Measurements from ENCODE around the gene CCSAP.
A peak's percentile ranks its signal among the peaks of the same experiment; 100 is the strongest.

CCSAP gene

DNA sequence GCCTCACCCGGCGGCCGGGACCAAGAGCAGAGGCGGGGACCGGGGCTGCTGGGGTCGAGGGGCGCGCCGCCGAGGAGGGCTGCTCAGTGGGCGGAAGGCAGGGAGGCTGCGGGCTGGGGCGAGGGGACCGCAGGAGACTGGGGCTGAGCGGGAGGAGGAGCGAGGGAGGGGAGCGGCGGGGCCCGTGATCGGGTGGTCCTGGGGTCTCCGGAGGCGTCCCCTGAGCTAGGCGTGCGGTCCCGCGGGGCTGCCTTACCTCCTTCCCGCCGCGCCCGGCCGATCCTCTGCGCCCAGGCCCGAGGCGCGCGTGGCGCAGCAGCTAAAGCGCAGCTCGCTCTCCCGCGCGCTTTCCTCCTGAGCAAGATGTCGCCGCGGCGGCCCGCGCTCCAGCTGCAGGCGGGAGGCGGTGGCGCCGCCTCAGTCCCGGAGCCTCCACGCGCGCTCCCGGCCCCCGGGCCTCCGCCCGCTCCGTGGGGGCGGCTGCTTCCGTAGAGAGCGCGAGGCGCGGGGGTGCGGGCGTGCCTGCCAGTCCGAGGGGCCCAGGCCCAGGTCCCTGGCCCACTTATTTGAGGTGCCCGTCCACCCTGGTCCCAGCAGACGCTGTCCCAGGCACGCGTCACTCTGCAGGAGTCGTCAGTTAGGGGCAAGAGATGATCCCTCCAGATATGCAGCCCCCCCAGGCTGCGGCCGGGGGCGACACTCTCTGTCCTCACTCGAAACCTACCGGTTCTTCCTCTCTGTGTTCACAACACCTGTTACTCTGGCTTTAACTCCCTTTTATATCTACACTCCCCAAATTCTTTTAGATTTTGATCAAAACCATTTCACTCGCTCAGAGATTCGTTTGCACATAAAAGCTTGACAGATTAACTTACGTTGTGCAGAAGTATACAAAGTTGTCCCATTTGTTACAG lies at the start of gene CCSAP (continued):
- TF ChIP-seq, protein P1, sequence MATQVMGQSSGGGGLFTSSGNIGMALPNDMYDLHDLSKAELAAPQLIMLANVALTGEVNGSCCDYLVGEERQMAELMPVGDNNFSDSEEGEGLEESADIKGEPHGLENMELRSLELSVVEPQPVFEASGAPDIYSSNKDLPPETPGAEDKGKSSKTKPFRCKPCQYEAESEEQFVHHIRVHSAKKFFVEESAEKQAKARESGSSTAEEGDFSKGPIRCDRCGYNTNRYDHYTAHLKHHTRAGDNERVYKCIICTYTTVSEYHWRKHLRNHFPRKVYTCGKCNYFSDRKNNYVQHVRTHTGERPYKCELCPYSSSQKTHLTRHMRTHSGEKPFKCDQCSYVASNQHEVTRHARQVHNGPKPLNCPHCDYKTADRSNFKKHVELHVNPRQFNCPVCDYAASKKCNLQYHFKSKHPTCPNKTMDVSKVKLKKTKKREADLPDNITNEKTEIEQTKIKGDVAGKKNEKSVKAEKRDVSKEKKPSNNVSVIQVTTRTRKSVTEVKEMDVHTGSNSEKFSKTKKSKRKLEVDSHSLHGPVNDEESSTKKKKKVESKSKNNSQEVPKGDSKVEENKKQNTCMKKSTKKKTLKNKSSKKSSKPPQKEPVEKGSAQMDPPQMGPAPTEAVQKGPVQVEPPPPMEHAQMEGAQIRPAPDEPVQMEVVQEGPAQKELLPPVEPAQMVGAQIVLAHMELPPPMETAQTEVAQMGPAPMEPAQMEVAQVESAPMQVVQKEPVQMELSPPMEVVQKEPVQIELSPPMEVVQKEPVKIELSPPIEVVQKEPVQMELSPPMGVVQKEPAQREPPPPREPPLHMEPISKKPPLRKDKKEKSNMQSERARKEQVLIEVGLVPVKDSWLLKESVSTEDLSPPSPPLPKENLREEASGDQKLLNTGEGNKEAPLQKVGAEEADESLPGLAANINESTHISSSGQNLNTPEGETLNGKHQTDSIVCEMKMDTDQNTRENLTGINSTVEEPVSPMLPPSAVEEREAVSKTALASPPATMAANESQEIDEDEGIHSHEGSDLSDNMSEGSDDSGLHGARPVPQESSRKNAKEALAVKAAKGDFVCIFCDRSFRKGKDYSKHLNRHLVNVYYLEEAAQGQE (tag by site-specific recombination; IDR thresholded peaks at IDR 0.05), result peak; percentile 28; the same call in 1 of the 2 replicates
- TF ChIP-seq ZSCAN4 (tag by site-specific recombination; IDR thresholded peaks at IDR 0.05) (peak; percentile 27; the same call in 1 of the 2 replicates), ZNF16 (tag by site-specific recombination; IDR thresholded peaks at IDR 0.05; ENCODE audit: low read depth) (no peak), SP2 (tag by site-specific recombination; IDR thresholded peaks at IDR 0.05) (peak; percentile 71), ZNF555 (tag by site-specific recombination; conservative IDR thresholded peaks at IDR 0.05) (no peak), KLF8 (tag by site-specific recombination; IDR thresholded peaks at IDR 0.05) (peak; percentile 90; the same call in 1 of the 2 replicates), PBX3 (CRISPR knock-in tag; IDR thresholded peaks at IDR 0.05) (peak; percentile 37), ZSCAN23 (tag by site-specific recombination; IDR thresholded peaks at IDR 0.05) (no peak), AEBP2 (tag by site-specific recombination; IDR thresholded peaks at IDR 0.05; ENCODE audit: borderline replicate concordance) (no peak), ZNF530 (tag by site-specific recombination; IDR thresholded peaks at IDR 0.05; ENCODE audit: low read depth) (no peak), PRDM1 (tag by site-specific recombination; IDR thresholded peaks at IDR 0.05) (no peak), GLI2 (tag by site-specific recombination; IDR thresholded peaks at IDR 0.05; ENCODE audit: borderline replicate concordance, low read depth) (no peak), ZNF624 (tag by site-specific recombination; IDR thresholded peaks at IDR 0.05) (peak; percentile 31; the same call in 1 of the 2 replicates), SETDB1 (IDR thresholded peaks at IDR 0.05; ENCODE audit: insufficient read length, low read length) (no peak), ZNF449 (tag by site-specific recombination; IDR thresholded peaks at IDR 0.05) (peak; percentile 32; the same call in 1 of the 2 replicates), WT1 (tag by site-specific recombination; IDR thresholded peaks at IDR 0.05) (peak; percentile 78), BCL11B (tag by site-specific recombination; IDR thresholded peaks at IDR 0.05; ENCODE audit: low read depth) (peak; percentile 27; the same call in 1 of the 2 replicates), ZNF549 (tag by site-specific recombination; IDR thresholded peaks at IDR 0.05) (no peak)
- TF ChIP-seq, protein P2, sequence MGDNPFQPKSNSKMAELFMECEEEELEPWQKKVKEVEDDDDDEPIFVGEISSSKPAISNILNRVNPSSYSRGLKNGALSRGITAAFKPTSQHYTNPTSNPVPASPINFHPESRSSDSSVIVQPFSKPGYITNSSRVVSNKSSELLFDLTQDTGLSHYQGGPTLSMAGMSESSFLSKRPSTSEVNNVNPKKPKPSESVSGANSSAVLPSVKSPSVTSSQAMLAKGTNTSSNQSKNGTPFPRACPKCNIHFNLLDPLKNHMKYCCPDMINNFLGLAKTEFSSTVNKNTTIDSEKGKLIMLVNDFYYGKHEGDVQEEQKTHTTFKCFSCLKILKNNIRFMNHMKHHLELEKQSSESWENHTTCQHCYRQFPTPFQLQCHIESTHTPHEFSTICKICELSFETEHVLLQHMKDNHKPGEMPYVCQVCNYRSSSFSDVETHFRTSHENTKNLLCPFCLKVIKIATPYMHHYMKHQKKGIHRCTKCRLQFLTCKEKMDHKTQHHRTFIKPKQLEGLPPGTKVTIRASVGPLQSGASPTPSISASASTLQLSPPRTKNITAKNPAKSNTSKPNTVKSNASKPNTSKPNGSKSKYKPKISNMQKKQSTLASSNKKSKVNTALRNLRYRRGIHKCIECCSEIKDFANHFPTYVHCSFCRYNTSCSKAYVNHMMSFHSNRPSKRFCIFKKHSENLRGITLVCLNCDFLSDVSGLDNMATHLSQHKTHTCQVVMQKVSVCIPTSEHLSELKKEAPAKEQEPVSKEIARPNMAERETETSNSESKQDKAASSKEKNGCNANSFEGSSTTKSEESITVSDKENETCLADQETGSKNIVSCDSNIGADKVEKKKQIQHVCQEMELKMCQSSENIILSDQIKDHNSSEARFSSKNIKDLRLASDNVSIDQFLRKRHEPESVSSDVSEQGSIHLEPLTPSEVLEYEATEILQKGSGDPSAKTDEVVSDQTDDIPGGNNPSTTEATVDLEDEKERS (tag by site-specific recombination; IDR thresholded peaks at IDR 0.05), result no peak
- TF ChIP-seq, protein P3, sequence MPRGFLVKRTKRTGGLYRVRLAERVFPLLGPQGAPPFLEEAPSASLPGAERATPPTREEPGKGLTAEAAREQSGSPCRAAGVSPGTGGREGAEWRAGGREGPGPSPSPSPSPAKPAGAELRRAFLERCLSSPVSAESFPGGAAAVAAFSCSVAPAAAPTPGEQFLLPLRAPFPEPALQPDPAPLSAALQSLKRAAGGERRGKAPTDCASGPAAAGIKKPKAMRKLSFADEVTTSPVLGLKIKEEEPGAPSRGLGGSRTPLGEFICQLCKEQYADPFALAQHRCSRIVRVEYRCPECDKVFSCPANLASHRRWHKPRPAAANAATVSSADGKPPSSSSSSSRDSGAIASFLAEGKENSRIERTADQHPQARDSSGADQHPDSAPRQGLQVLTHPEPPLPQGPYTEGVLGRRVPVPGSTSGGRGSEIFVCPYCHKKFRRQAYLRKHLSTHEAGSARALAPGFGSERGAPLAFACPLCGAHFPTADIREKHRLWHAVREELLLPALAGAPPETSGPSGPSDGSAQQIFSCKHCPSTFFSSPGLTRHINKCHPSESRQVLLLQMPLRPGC (tag by site-specific recombination; IDR thresholded peaks at IDR 0.05), result peak; percentile 34
